HG03159 (cell line): ENCODE measurements around the gene FCER1G.
"Not testable (repeated sequence)": the region's sequence is repeated elsewhere in the genome, so short reads cannot be mapped to it uniquely, and the experiment has no call there.

ENCODE experiments used
- ATAC-seq: cut with Tn5 transposase; IDR thresholded peaks from one replicate; pipeline ENCODE4 v1.9.1; 2021; ENCODE audit warnings: mild to moderate bottlenecking, moderate library complexity; ENCODE audit not compliant: unreplicated experiment

Gene FCER1G

GRCh38 chr1:161226759-161227158, 11.7 kb downstream of the FCER1G start:
- ATAC-seq: no peak

- peak; percentile 42 for ATAC-seq
Observed at GRCh38 chr1:161227196-161227871, 12.2 kb downstream of the FCER1G start.

GRCh38 chr1:161228032-161228431, 12.9 kb downstream of the FCER1G start:
- ATAC-seq: no peak

GRCh38 chr1:161229896-161230295, 14.8 kb downstream of the FCER1G start:
- ATAC-seq: no peak

GRCh38 chr1:161230762-161231161, 15.7 kb downstream of the FCER1G start:
- no peak for ATAC-seq

GRCh38 chr1:161233102-161233501, 18.0 kb downstream of the FCER1G start:
- no peak for ATAC-seq

- no peak for ATAC-seq
Observed at GRCh38 chr1:161235957-161236775, 21.1 kb downstream of the FCER1G start.

- no peak for ATAC-seq
Observed at GRCh38 chr1:161238039-161238473, 23.0 kb downstream of the FCER1G start, which contains the start of gene NR1I3. NR1I3 (minus strand) TSS chr1:161238203; CDS start chr1:161236565, 1,638 bp downstream.

GRCh38 chr1:161241682-161242081, 26.6 kb downstream of the FCER1G start:
- ATAC-seq: no peak

GRCh38 chr1:161242313-161242712, 27.2 kb downstream of the FCER1G start:
- no peak for ATAC-seq

- no peak for ATAC-seq
Observed at GRCh38 chr1:161244888-161245287, 29.8 kb downstream of the FCER1G start.

GRCh38 chr1:161250100-161250499, 35.0 kb downstream of the FCER1G start:
- ATAC-seq: not testable (repeated sequence)

GRCh38 chr1:161250829-161251228, 35.7 kb downstream of the FCER1G start:
- ATAC-seq: no peak

GRCh38 chr1:161251579-161251978, 36.5 kb downstream of the FCER1G start:
- ATAC-seq: no peak

- ATAC-seq: not testable (repeated sequence)
Observed at GRCh38 chr1:161255302-161255701, 40.2 kb downstream of the FCER1G start.

GRCh38 chr1:161255955-161256520, 40.9 kb downstream of the FCER1G start:
- not testable (repeated sequence) for ATAC-seq

GRCh38 chr1:161257109-161257508, 42.0 kb downstream of the FCER1G start:
- ATAC-seq: not testable (repeated sequence)

- ATAC-seq: peak; percentile 67
Observed at GRCh38 chr1:161258439-161259344, 43.6 kb downstream of the FCER1G start, which contains the start of gene PCP4L1. PCP4L1 (plus strand) TSS chr1:161258745; CDS start chr1:161258975, 230 bp downstream.

- ATAC-seq: no peak
Observed at GRCh38 chr1:161259345-161259702, 44.2 kb downstream of the FCER1G start.

GRCh38 chr1:161259765-161260164, 44.7 kb downstream of the FCER1G start:
- ATAC-seq: no peak
